GM15510 (cell line): ENCODE measurements around the gene FAM50A.

Source experiments
- POLR2A ChIP-seq: IDR thresholded peaks from 3 replicates; pipeline ENCODE4 v1.6.1; 2011; ENCODE audit warnings: borderline replicate concordance; ENCODE audit not compliant: insufficient read length; ENCODE audit errors: extremely low read depth

FAM50A gene

DNA sequence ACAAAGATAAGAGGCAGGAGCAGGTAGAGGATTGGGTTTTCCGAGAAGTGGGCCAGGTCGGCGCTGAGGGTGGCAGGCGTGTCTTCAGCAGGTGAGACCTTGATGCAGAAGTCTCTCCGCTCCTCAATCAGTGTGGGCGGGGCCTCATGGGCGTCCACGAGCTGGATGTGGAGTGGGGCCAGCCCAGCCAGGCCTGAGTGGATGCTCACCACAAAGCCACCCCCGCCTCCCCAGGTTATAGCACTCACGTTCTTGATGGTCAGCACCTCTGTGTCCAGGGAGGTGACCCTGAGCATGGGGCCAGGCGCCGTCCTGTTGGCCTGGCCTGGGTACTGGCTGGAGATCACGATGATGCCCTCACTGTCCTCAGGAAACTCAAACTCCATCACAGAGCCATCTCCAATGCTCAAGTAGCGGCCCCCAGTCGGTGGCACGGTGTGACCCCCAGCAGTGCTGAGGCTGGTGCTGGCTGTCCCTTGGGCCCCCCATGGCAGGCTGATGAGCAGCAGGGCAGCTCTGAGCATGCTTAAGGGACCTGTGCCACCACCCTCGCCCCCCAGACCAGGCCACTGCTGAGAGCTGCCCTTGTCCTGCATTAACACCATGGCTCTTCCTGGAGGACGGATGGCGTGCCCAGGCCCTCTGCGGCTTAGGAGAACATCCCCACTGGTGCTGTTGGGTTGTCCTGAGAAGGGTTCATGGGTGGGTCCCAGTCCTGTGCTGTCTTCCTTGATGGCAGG, 44.6 kb downstream of the FAM50A start:
- no peak for TF ChIP-seq POLR2A

DNA sequence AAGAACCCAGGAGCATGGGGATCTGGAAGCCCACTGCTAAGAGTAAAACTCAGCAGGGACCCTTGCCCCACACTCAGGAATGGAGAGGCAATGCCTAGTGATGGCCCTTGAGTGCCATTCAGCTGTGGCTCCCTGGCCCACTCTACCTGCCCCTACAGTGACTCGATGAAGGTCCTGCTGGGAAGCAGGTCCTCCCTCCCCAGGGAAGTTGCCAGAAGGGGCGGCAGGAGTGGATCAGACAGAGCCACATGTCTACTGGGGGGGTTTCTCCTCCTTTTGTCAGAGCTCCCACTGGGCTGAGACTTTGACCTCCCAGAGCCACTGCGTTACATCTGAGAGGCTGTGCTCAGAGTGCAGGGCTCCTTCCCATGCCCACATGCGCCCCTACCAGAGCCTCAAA, 45.2 kb downstream of the FAM50A start:
- TF ChIP-seq POLR2A: no peak

DNA sequence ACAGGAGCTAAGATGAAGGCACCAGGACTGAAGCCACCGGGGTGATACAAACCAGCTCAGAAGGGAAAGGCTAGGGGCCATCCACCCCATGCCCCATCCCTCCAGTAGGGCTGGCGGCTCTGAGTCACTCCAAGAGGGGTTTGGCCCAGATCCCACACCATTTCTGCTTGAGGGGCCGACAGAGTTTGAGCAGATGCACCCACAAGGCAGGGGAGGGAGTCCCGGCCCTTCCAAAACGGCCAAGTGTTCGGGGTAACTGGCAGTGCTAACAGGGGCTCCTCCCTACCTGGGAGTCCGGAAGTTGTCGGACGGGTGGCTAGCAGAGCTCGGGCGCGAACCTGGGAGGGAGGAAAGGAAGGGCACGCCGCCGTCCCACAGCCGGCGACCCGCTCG, 46.1 kb downstream of the FAM50A start:
- no peak for TF ChIP-seq POLR2A

DNA sequence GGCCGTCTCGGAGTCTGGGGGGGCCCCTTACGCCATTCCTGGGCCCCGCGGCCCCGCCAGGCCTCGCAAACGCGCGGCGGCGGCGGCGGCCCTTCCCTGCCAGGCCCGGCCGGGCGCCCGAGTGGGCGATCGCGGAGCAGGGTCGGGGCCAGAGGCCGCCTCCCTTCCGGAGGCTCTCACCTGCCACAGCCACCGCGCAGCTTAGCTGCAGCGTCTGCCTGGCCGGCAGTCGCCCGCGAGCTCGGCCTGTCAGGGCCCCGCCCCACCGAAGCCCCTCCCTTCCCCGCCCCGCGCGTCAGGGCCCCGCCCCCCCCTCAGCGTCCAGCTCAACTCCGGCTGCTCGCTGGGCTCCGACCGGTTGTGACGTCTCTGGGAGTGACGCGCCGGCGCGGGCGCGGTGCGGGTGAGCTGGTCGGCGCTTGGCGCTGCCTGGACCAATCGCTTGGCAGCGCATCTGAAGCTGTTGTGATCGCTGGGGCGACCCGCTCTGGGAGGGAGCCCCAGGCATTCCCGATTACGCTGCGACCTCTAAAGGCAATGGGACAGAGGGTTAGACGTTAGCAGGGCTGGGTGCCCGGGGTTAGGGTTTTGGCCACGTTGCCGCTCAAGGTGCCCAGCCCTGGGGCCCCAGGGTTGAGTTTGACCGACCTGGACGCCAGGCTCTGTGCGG, 46.6 kb downstream of the FAM50A start, which contains the start of gene SLC10A3:
SLC10A3 (minus strand) TSS at position 216 of the 670 bp plus-strand sequence. CDS start 1,689 bp downstream, outside the sequence.
- TF ChIP-seq POLR2A: peak; percentile 92

DNA sequence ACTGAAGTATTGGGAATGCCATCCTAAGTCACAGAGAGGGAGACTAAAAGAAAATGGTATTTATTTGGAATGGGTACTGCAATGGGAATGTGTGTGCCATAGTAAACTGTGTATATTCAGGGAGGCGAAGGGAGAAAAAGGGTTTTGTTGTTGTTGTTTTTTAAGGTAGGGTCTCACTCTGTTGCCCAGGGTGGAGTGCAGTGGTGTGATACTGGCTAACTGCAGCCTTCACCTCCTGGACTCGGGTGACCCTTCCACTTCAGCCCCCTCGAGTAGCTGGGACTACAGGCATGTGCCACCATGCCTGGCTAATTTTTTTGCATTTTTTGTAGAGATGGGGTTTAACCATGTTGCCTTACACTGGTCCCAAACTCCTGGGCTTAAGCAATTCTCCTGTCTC, 50.8 kb downstream of the FAM50A start:
- no peak for TF ChIP-seq POLR2A

DNA sequence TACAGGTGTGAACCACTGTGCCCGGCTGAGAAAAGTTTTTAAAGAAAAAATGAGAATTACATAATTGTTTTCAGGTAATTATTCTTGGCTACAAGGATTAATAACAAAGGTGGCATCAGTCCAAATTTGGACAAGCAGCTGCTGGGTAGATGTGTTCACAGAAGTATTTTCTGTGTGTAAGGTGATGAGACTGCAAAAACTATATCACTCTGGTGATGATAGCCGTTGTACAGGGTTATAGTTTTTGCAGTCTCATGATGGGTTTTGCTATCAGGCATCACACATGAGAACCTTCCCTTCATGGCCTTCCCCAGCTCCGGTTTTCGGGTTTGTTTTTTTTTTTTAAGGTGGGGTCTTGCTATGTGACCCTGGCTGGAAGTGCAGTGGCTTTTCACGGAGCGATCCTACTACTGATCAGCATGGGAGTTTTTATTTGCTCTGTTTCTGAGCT, 51.6 kb downstream of the FAM50A start:
- TF ChIP-seq POLR2A: no peak
